Heart right ventricle (tissue), 16 donors: ENCODE data around the gene PLXDC2. TPM values are rescaled to one million over a fixed set of nuclear protein-coding genes. Genes with fewer than 3 reads are reported as not detected.
A peak's percentile ranks its signal among the peaks of the same experiment; 100 is the strongest.

Experiments
- ATAC-seq, 8 donors: fragments of 200-7000 bp; cut with Tn5 transposase; one replicate each; pipeline ENCODE4 v1.9.1; 2020; ENCODE audit warnings: mild to moderate bottlenecking in 8 of 8, moderate library complexity in 8 of 8, moderate number of reproducible peaks in 1 of 8
- DNase-seq, 2 donors: peaks; one replicate each; pipeline ENCODE4 v3.0.0-alpha.2; 2020
- H3K27ac ChIP-seq, 10 donors: fragments of 200-600 bp; sonication (generic) in 2 of 10; one replicate each; pipeline versions ENCODE4 v1.5.0 to v1.8.0; 2020 to 2022; ENCODE audit warnings: mild to moderate bottlenecking in 3 of 10
- H3K27me3 ChIP-seq, 7 donors: fragments of 200-600 bp; one replicate each; pipeline ENCODE4 v1.8.0; 2021 to 2022; ENCODE audit warnings: mild to moderate bottlenecking in 2 of 7
- H3K36me3 ChIP-seq, 9 donors: fragments of 200-600 bp; sonication (generic) in 1 of 9; one replicate each; pipeline versions ENCODE4 v1.5.0 to v1.8.0; 2020 to 2022; ENCODE audit warnings: mild to moderate bottlenecking in 2 of 9
- H3K4me1 ChIP-seq, 9 donors: fragments of 200-600 bp; sonication (generic) in 1 of 9; one replicate each; pipeline versions ENCODE4 v1.5.0 to v1.8.0; 2020 to 2022; ENCODE audit warnings: mild to moderate bottlenecking in 4 of 9
- H3K4me3 ChIP-seq, 10 donors: fragments of 200-600 bp; sonication (generic) in 2 of 10; one replicate each; pipeline versions ENCODE4 v1.5.0 to v1.8.0; 2020 to 2022; ENCODE audit warnings: mild to moderate bottlenecking in 7 of 10, moderate library complexity in 2 of 10
- H3K9me3 ChIP-seq, 11 donors: fragments of 200-600 bp in 10 of 11; sonication (generic) in 2 of 11; one replicate each; pipeline versions ENCODE4 v1.5.0 to v1.8.0; 2013 to 2022; ENCODE audit warnings: mild to moderate bottlenecking in 2 of 11, control low read depth in 1 of 11, moderate library complexity in 1 of 11
- CTCF ChIP-seq, 9 donors: fragments of 200-600 bp; sonication (generic) in 2 of 9; IDR thresholded peaks; one replicate each; pipeline versions ENCODE4 v1.5.0 to v1.8.0; 2021 to 2022; ENCODE audit warnings: antibody characterized with exemption in 9 of 9, mild to moderate bottlenecking in 5 of 9, moderate library complexity in 1 of 9
- WGBS, 2 donors: extraction: QIAGEN DNeasy Blood & Tissue Kit; methylation state at CpG; one replicate each; pipeline ENCODE4 v1.1.7; 2013; ENCODE audit warnings: inconsistent platforms in 1 of 2; 5-methylcytosine and 5-hydroxymethylcytosine counted together
- intact Hi-C, 10 donors: fragments of 100-400 bp; cut with DNase I; formaldehyde crosslinking; loops; one replicate each; pipeline versions ENCODE4 v1.11.1 to v1.14.2; 2022
- polyA plus RNA-seq, 2 donors: library from polyadenylated mRNA; stranded (reverse); fragments of 200-250 nt; gene quantifications; one replicate each; pipeline ENCODE4 v1.2.3, GENCODE V29; 2013
- total RNA-seq, 10 donors: library from RNA; stranded (reverse); fragmentation: NEBNext Ultra II Directional in 3 of 10; extraction: Animal tissue kit (Norgen Biotek cat#: 25700) in 3 of 10; gene quantifications; one replicate each; pipeline versions ENCODE4 v1.2.1 to v1.2.4, GENCODE V29; 2021 to 2023
- donor health status: Arrhythmogenic right ventricular cardiomyopathy.
- donor health status: ischemic (EF 13 %, LVEDD 7.1; RV severe dilation, severe dysfunction).
- donor health status: healthy with polysubstance abuse.
- donor health status: DM: no; HTN: yes; CAD: no.
- donor health status: DM: no; HTN: no; CAD: no.
- donor health status: ischemic (EF 25% LVEDD 6.9; RV normal size, moderate dysfunction).
- donor health status: ischemic (EF 25% LVEDD 5.7; RV mildly dilated, moderate dysfunction).
- donor health status: healthy.
- donor health status: DM: yes; HTN: yes; CAD: no.
- donor health status: Ischemic cardiomyopathy.
- donor health status: ischemic (EF 35%, LVEDD 5.7; RV mildly dilated, moderate dysfunction).
- donor health status: nonischemic (EF 11% LVEDD 7.7; RV severe dilation, severe dysfunction).
- donor health status: DM: yes; HTN: yes; CAD: no.
- donor health status: PGD.
- donor health status: ischemic (EF 29% LVEDD 5.4; RV normal size, mild dysfunction).
- donor health status: nonischemic (EF 23%, LVEDD 6.1; RV moderate dilation, normal function).

The PLXDC2 gene
- total and polyA plus RNA-seq, 12 donors: 4.6 to 26.8 (median 16.9) TPM

DNA sequence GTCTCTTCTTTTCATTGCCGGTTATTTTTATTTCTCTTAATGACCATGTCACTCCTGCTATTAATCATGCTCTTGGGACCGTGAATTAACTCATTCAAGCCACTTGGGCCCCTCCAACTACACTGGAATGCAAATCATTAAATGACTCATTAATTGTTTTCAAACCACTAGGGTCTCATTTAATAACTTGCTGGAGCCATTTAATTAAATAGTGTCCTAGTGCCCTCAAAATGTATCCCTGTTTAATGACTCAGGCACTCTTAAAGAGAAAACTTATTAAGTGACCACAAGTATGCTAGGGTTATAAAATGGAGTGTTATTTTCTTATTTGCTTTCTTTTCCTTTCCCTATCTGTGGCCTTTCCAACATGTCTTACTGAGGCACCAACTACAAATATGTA, 73.0 kb downstream of the PLXDC2 start:
- Histone ChIP-seq H3K27ac (no peak overlapping the region), H3K4me1 (peaks cover 3 to 62% (median 28%) of the 10 kb centered on the region in 9 donors)
- no peak for ATAC-seq

GRCh38 chr10:19891429-19891828, 75.2 kb downstream of the PLXDC2 start:
- no peak for TF ChIP-seq CTCF (IDR thresholded peaks at IDR 0.05)

More for the DNA sequence above, 73.0 kb downstream of the PLXDC2 start:
- no peak for DNase-seq
- no peaks in the 10 kb centered on the region for H3K27me3 ChIP-seq
- intact Hi-C loops: no loop called here
- H3K4me3 ChIP-seq: no peak overlapping the region
- TF ChIP-seq CTCF (IDR thresholded peaks at IDR 0.05): no peak
- WGBS, 2 donors: 53 to 61% methylated on average over 2 of the region's 2 CpGs
- no peaks in the 10 kb centered on the region for H3K36me3 ChIP-seq
- peaks cover 0 to 2% (median 0%) of the 10 kb centered on the region in 11 donors for H3K9me3 ChIP-seq

GRCh38 chr10:19892270-19892669, 76.0 kb downstream of the PLXDC2 start:
- ATAC-seq (no peak), DNase-seq (no peak)
- Histone ChIP-seq H3K27ac (no peak overlapping the region), H3K27me3 (no peaks in the 10 kb centered on the region), H3K4me1 (peaks cover 3 to 56% (median 28%) of the 10 kb centered on the region in 9 donors), H3K9me3 (peaks cover 0 to 7% (median 0%) of the 10 kb centered on the region in 11 donors), H3K36me3 (no peaks in the 10 kb centered on the region), H3K4me3 (no peak overlapping the region)
- WGBS, 2 donors: 73 to 79% methylated on average over 4 of the region's 4 CpGs
- no peak for TF ChIP-seq CTCF (IDR thresholded peaks at IDR 0.05)
- intact Hi-C loops: no loop called here

More at GRCh38 chr10:19891429-19891828, 75.2 kb downstream of the PLXDC2 start:
- no peaks in the 10 kb centered on the region for H3K36me3 ChIP-seq
- intact Hi-C loops: no loop called here
- peak overlapping the region in 1 of 10 donors; percentile 19 for H3K4me3 ChIP-seq
- H3K27ac ChIP-seq: peak overlapping the region in 3 of 10 donors; percentile 8 to 31 (median 26)
- H3K9me3 ChIP-seq: peaks cover 0 to 7% (median 0%) of the 10 kb centered on the region in 11 donors
- ATAC-seq (peak in 5 of 8 donors; percentile 55 to 72 (median 64)), DNase-seq (no peak)
- H3K27me3 ChIP-seq: no peaks in the 10 kb centered on the region
- H3K4me1 ChIP-seq: peaks cover 3 to 62% (median 28%) of the 10 kb centered on the region in 9 donors
- WGBS, 2 donors: 23 to 26% methylated on average over 6 of the region's 6 CpGs

DNA sequence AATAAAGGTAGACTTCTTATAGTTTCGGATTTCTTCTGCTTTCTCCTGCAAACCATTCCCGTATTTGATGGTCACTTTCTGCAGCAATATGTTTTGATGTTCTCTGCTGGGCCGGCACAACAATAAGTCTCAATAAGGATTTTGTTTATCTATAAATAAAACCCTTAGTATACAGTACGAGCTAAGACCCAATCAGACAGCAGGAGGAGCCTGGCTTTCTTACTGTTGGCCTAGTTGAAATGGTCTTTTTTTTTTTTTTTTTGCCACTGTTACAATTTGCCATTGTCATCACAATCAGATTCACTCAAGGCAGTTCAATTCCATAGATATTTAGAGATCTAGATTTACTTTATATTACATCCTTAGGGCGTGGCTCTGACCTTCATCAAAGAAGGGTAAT, 76.4 kb downstream of the PLXDC2 start:
- H3K36me3 ChIP-seq: no peaks in the 10 kb centered on the region
- peaks cover 0 to 7% (median 0%) of the 10 kb centered on the region in 11 donors for H3K9me3 ChIP-seq
- no peak for DNase-seq
- WGBS, 2 donors: 70 to 75% methylated on average over 5 of the region's 5 CpGs
- no peak for TF ChIP-seq CTCF (IDR thresholded peaks at IDR 0.05)
- no peak for ATAC-seq
- no peak overlapping the region for H3K27ac ChIP-seq
- H3K4me1 ChIP-seq: peaks cover 3 to 52% (median 26%) of the 10 kb centered on the region in 9 donors
- intact Hi-C loops: no loop called here
- no peaks in the 10 kb centered on the region for H3K27me3 ChIP-seq
- no peak overlapping the region for H3K4me3 ChIP-seq
